ENCODE results near the gene C1orf198.

Gene C1orf198

GRCh38 chr1:230818367-230818766 lies 50.0 kb downstream of the C1orf198 start:
- no peak overlapping the region for H3K4me3 ChIP-seq (ENCODE audit: low read depth, low read length)
- no peak for DNase-seq (ENCODE audit: low read depth)
- no peak for TF ChIP-seq CTCF (IDR thresholded peaks at IDR 0.05; ENCODE audit: insufficient read depth, low read depth, low read length, missing control alignments)

- no peak for DNase-seq (ENCODE audit: low read depth)
- TF ChIP-seq CTCF (IDR thresholded peaks at IDR 0.05; ENCODE audit: insufficient read depth, low read depth, low read length, missing control alignments): no peak
- H3K4me3 ChIP-seq (ENCODE audit: low read depth, low read length): no peak overlapping the region
Measured at GRCh38 chr1:230816018-230816417, 52.3 kb downstream of the C1orf198 start.

- DNase-seq (ENCODE audit: low read depth): no peak
- no peak overlapping the region for H3K4me3 ChIP-seq (ENCODE audit: low read depth, low read length)
- no peak for TF ChIP-seq CTCF (IDR thresholded peaks at IDR 0.05; ENCODE audit: insufficient read depth, low read depth, low read length, missing control alignments)
Measured at GRCh38 chr1:230814949-230815692, 53.2 kb downstream of the C1orf198 start.

GRCh38 chr1:230812568-230812967 lies 55.8 kb downstream of the C1orf198 start:
- no peak overlapping the region for H3K4me3 ChIP-seq (ENCODE audit: low read depth, low read length)
- no peak for DNase-seq (ENCODE audit: low read depth)
- no peak for TF ChIP-seq CTCF (IDR thresholded peaks at IDR 0.05; ENCODE audit: insufficient read depth, low read depth, low read length, missing control alignments)

- no peak for DNase-seq (ENCODE audit: low read depth)
- TF ChIP-seq CTCF (IDR thresholded peaks at IDR 0.05; ENCODE audit: insufficient read depth, low read depth, low read length, missing control alignments): no peak
- no peak overlapping the region for H3K4me3 ChIP-seq (ENCODE audit: low read depth, low read length)
Measured at GRCh38 chr1:230809256-230809990, 58.9 kb downstream of the C1orf198 start.

- H3K4me3 ChIP-seq (ENCODE audit: low read depth, low read length): no peak overlapping the region
- TF ChIP-seq CTCF (IDR thresholded peaks at IDR 0.05; ENCODE audit: insufficient read depth, low read depth, low read length, missing control alignments): no peak
- DNase-seq (ENCODE audit: low read depth): no peak
Measured at GRCh38 chr1:230808281-230808872, 59.9 kb downstream of the C1orf198 start.
